Gastrocnemius medialis (tissue), 4 donors: Measurements from ENCODE around the gene SH3GL2.

ENCODE experiments used
- CTCF ChIP-seq, 5 experiments: fragments of 450-650 bp in 3 of 5; fragments of 200-600 bp in 2 of 5; sonication (generic) in 2 of 5; IDR thresholded peaks in 4 of 5; conservative IDR thresholded peaks in 1 of 5; 1 replicate in 4 of 5; 2 replicates in 1 of 5; pipeline ENCODE4 v1.5.1; 2016 to 2019; ENCODE audit warnings: antibody characterized with exemption in 5 of 5, mild to moderate bottlenecking in 3 of 5, moderate library complexity in 3 of 5
- POLR2A ChIP-seq, 2 donors: fragments of 450-650 bp; IDR thresholded peaks; one replicate each; pipeline ENCODE4 v1.6.1; 2017; ENCODE audit warnings: antibody characterized with exemption in 2 of 2, mild to moderate bottlenecking in 2 of 2, moderate library complexity in 2 of 2

- no peak for TF ChIP-seq CTCF (IDR thresholded peaks at IDR 0.05 in 4 of 5, conservative IDR thresholded peaks at IDR 0.05 in 1 of 5)
- TF ChIP-seq POLR2A (IDR thresholded peaks at IDR 0.05): no peak
Measured at GRCh38 chr9:17757816-17758215, 178.9 kb downstream of the SH3GL2 start.
